Measurements from ENCODE around the gene SMG6.

The SMG6 gene

DNA sequence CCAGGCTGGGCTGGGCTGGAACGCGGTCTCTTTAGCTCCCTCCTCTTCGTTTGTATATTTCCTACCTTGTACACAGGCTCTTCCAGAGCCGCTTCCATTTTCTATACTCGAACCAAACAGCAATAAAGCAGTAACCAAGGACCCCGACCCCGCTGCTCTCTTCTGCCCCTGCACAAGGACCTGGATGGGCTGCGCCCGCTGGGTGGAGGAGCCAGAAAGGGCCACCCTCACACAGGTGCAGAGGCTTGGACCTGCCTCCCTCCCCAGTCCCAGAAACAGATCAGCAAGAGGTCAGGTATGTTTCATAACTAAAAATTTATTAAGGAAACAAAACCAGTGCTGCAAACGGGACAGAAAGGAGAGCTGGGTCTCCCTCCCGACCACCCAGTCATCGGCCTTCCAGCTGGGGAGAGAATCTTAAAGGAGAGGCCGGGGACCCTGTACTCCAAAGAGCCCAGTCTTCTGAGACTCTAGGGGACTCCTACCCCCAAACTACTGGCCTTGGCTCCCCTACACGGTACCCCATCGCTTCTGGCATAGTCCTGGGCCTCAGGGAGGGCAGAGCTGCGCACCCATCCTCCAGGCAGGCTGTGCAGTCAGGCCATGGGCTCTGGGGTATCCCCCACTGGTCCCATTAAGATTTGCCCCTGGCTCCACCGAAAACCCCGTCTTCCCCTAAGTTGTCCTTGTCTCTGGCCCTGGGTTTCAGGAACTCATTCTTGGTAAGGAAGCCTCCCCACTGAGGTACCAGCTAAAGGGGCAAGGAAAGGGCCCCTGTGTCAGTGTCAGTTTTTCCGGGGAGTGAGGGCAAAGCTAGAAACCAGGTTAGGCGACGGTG, 243.8 kb downstream of the SMG6 start:
- H3K4me3 Mint-ChIP-seq: peak overlapping the region; percentile 33
- peaks cover 24% of the 10 kb centered on the region for H3K4me1 Mint-ChIP-seq (ENCODE audit: low read depth)
- H3K27ac Mint-ChIP-seq: no peak overlapping the region
- H3K36me3 Mint-ChIP-seq (ENCODE audit: low read depth): peaks cover 37% of the 10 kb centered on the region
- H3K9me3 Mint-ChIP-seq: no peaks in the 10 kb centered on the region
- H3K27me3 Mint-ChIP-seq: peaks cover 9% of the 10 kb centered on the region

- Mint-ChIP-seq H3K4me1 (ENCODE audit: low read depth) (peaks cover 29% of the 10 kb centered on the region), H3K27ac (no peak overlapping the region), H3K9me3 (no peaks in the 10 kb centered on the region), H3K4me3 (peak overlapping the region; percentile 33), H3K36me3 (ENCODE audit: low read depth) (peaks cover 31% of the 10 kb centered on the region), H3K27me3 (peaks cover 9% of the 10 kb centered on the region)
These were observed 244.7 kb downstream of the SMG6 start for GRCh38 chr17:2058586-2059546.

DNA sequence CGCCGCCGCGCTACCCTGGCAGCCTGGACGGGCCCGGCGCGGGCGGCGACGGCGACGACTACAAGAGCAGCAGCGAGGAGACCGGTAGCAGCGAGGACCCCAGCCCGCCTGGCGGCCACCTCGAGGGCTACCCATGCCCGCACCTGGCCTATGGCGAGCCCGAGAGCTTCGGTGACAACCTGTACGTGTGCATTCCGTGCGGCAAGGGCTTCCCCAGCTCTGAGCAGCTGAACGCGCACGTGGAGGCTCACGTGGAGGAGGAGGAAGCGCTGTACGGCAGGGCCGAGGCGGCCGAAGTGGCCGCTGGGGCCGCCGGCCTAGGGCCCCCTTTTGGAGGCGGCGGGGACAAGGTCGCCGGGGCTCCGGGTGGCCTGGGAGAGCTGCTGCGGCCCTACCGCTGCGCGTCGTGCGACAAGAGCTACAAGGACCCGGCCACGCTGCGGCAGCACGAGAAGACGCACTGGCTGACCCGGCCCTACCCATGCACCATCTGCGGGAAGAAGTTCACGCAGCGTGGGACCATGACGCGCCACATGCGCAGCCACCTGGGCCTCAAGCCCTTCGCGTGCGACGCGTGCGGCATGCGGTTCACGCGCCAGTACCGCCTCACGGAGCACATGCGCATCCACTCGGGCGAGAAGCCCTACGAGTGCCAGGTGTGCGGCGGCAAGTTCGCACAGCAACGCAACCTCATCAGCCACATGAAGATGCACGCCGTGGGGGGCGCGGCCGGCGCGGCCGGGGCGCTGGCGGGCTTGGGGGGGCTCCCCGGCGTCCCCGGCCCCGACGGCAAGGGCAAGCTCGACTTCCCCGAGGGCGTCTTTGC, 245.6 kb downstream of the SMG6 start:
- Mint-ChIP-seq H3K9me3 (no peaks in the 10 kb centered on the region), H3K4me3 (peak overlapping the region; percentile 20)

GRCh38 chr17:2057175-2057759, 246.3 kb downstream of the SMG6 start:
- peaks cover 37% of the 10 kb centered on the region for H3K4me1 Mint-ChIP-seq (ENCODE audit: low read depth)
- no peak overlapping the region for H3K4me3 Mint-ChIP-seq

More for the DNA sequence above, 245.6 kb downstream of the SMG6 start:
- peaks cover 12% of the 10 kb centered on the region for H3K27me3 Mint-ChIP-seq
- H3K27ac Mint-ChIP-seq: no peak overlapping the region
- peaks cover 25% of the 10 kb centered on the region for H3K36me3 Mint-ChIP-seq (ENCODE audit: low read depth)
- peaks cover 36% of the 10 kb centered on the region for H3K4me1 Mint-ChIP-seq (ENCODE audit: low read depth)

GRCh38 chr17:2056206-2057174, 247.1 kb downstream of the SMG6 start:
- no peaks in the 10 kb centered on the region for H3K9me3 Mint-ChIP-seq
- peaks cover 17% of the 10 kb centered on the region for H3K36me3 Mint-ChIP-seq (ENCODE audit: low read depth)
- peaks cover 12% of the 10 kb centered on the region for H3K27me3 Mint-ChIP-seq
- H3K27ac Mint-ChIP-seq: peak overlapping the region; percentile 49
- peak overlapping the region; percentile 72 for H3K4me3 Mint-ChIP-seq
- peaks cover 44% of the 10 kb centered on the region for H3K4me1 Mint-ChIP-seq (ENCODE audit: low read depth)

More at GRCh38 chr17:2057175-2057759, 246.3 kb downstream of the SMG6 start:
- H3K27ac Mint-ChIP-seq: no peak overlapping the region
- H3K36me3 Mint-ChIP-seq (ENCODE audit: low read depth): peaks cover 20% of the 10 kb centered on the region
- peaks cover 11% of the 10 kb centered on the region for H3K27me3 Mint-ChIP-seq
- no peaks in the 10 kb centered on the region for H3K9me3 Mint-ChIP-seq

DNA sequence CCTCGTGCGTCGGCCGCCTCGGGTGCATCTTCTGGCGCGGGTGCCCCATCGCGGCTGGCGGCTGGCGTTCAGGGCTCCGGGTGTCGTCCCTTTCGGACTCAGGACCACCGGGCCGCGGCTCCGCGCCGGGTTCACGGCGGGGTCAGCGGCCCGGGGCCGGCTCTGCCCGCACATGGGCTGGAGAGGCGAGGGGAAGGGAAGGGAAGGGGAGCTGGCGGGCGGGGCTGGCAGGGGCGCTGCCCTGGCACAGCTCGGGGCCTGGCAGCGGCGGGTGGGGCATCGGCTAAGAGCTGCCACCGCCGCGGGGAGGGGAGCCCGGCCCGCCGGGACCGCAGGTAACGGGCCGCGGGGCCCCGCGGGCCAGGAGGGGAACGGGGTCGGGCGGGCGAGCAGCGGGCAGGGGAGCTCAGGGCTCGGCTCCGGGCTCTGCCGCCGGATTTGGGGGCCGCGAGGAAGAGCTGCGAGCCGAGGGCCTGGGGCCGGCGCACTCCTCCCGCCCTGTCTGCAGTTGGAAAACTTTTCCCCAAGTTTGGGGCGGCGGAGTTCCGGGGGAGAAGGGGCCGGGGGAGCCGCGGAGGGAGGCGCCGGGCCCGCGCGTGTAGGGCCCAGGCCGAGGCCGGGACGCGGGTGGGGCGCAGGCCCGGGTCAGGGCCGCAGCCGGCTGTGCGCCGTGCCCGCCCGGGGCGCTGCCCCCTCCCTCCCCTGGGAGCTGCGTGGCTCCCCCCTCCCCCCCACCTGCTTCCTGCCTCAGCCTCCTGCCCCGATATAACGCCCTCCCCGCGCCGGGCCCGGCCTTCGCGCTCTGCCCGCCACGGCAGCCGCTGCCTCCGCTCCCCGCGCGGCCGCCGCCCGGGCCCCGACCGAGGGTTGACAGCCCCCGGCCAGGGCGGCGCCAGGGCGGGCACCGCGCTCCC, 248.0 kb downstream of the SMG6 start:
- H3K27me3 Mint-ChIP-seq: peaks cover 12% of the 10 kb centered on the region
- H3K27ac Mint-ChIP-seq: no peak overlapping the region
- no peaks in the 10 kb centered on the region for H3K9me3 Mint-ChIP-seq
- peaks cover 12% of the 10 kb centered on the region for H3K36me3 Mint-ChIP-seq (ENCODE audit: low read depth)
- H3K4me3 Mint-ChIP-seq: peak overlapping the region; percentile 72
- H3K4me1 Mint-ChIP-seq (ENCODE audit: low read depth): peaks cover 44% of the 10 kb centered on the region

GRCh38 chr17:2054512-2055291, 248.9 kb downstream of the SMG6 start, which contains the start of gene HIC1:
HIC1 (plus strand) TSS chr17:2055103; CDS start chr17:2056691, 1,588 bp downstream.
- no peaks in the 10 kb centered on the region for H3K9me3 Mint-ChIP-seq
- peaks cover 4% of the 10 kb centered on the region for H3K36me3 Mint-ChIP-seq (ENCODE audit: low read depth)
- peaks cover 40% of the 10 kb centered on the region for H3K4me1 Mint-ChIP-seq (ENCODE audit: low read depth)
- peak within 1 kb of the TSS; percentile 36 for H3K27ac Mint-ChIP-seq
- H3K27me3 Mint-ChIP-seq: peaks cover 12% of the 10 kb centered on the region
- H3K4me3 Mint-ChIP-seq: peak within 1 kb of the TSS; percentile 66

DNA sequence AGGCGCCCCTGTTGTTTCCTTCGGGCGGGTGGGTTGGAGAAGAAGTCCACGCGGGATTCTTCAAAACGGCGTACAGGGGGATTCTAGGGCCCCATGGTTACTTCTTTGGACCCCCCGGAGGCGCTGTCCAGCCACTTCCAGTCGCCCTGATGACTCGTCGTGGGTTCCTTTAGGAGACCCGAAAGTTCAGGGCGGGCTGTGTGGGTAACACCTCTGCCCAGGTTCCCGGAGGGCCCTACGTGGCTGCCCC, 249.4 kb downstream of the SMG6 start:
- Mint-ChIP-seq H3K4me1 (ENCODE audit: low read depth) (peaks cover 39% of the 10 kb centered on the region), H3K4me3 (peak overlapping the region; percentile 66), H3K36me3 (ENCODE audit: low read depth) (no peaks in the 10 kb centered on the region), H3K27ac (peak overlapping the region; percentile 36), H3K27me3 (peaks cover 12% of the 10 kb centered on the region), H3K9me3 (no peaks in the 10 kb centered on the region)

DNA sequence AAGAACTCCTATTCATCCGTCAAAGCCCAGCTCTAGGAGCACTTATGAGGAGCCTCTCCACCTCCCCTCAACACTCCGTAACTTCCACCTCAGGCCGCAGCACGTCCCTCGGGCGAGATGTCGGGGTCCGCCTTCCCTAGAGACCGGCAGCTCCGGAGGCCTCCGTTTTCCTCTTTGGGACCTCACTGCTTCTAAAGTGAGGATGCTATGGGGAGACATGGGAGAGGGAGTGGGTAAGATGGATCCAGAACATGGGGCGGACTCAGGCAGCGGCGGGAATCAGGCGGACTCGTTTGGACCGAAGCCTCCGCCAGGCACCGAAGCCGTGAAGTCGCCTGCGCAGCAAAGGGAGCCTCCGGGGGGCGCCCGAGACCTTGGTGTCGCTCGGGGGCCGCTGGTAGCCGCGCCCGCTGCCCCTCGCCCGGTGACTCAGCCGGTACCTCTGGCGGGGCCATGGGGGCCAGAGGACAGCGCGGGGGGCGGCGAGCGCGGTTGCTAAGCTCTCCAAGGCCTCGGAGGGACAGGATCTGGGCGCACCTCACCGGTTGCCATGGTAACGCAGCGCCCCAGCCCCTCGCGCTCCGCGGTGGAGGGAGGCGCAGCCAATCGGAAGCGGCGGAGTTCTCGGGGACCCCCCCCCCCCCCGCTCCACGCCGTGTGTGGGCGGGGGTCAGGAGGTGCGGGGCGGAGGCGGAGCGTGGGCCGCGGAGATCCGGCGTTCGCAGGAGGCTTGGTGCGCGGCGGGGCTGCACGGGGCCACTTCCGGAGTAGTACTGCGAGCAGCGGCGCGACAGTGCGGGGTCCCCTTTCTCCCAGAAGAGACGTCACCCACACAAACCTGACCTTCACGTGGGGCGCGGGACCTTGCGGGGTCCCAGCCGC, 250.0 kb downstream of the SMG6 start:
- Mint-ChIP-seq H3K36me3 (ENCODE audit: low read depth) (no peaks in the 10 kb centered on the region), H3K4me3 (peak overlapping the region; percentile 66), H3K4me1 (ENCODE audit: low read depth) (peaks cover 44% of the 10 kb centered on the region), H3K27me3 (peaks cover 12% of the 10 kb centered on the region), H3K9me3 (no peaks in the 10 kb centered on the region), H3K27ac (no peak overlapping the region)

GRCh38 chr17:2051933-2052559, 251.5 kb downstream of the SMG6 start:
- peak overlapping the region; percentile 29 for H3K4me3 Mint-ChIP-seq

More at GRCh38 chr17:2051933-2052559, 251.5 kb downstream of the SMG6 start:
- peak overlapping the region; percentile 21 for H3K27ac Mint-ChIP-seq
- H3K36me3 Mint-ChIP-seq (ENCODE audit: low read depth): no peaks in the 10 kb centered on the region
- no peaks in the 10 kb centered on the region for H3K9me3 Mint-ChIP-seq
- H3K27me3 Mint-ChIP-seq: peaks cover 12% of the 10 kb centered on the region
- peaks cover 43% of the 10 kb centered on the region for H3K4me1 Mint-ChIP-seq (ENCODE audit: low read depth)
